Neutrophil (primary cell): Measurements from ENCODE around the gene MAML1.
A peak's percentile ranks its signal among the peaks of the same experiment; 100 is the strongest.

Source experiments
- H3K27ac ChIP-seq: fragments of 200-600 bp; sonication (generic); 2 replicates; pipeline ENCODE4 v1.5.1; 2016; ENCODE audit warnings: mild to moderate bottlenecking, moderate library complexity
- H3K27me3 ChIP-seq: fragments of 200-600 bp; sonication (generic); 2 replicates; pipeline ENCODE4 v1.6.0; 2016; ENCODE audit warnings: mild to moderate bottlenecking
- H3K36me3 ChIP-seq: fragments of 200-600 bp; sonication (generic); 2 replicates; pipeline ENCODE4 v1.5.1; 2017
- H3K4me1 ChIP-seq, 2 experiments: fragments of 200-600 bp in 1 of 2; sonication (generic) in 1 of 2; 1 replicate in 1 of 2; 2 replicates in 1 of 2; pipeline versions ENCODE4 v1.5.1 to v1.6.1; 2013 to 2016; ENCODE audit warnings: low read depth in 1 of 2, low read length in 1 of 2, mild to moderate bottlenecking in 1 of 2, moderate library complexity in 1 of 2; ENCODE audit not compliant: control insufficient read depth in 1 of 2, insufficient read depth in 1 of 2
- H3K4me3 ChIP-seq, 2 experiments: fragments of 200-600 bp in 1 of 2; sonication (generic) in 1 of 2; 1 replicate in 1 of 2; 2 replicates in 1 of 2; pipeline ENCODE4 v1.5.1; 2013 to 2016; ENCODE audit warnings: low read depth in 1 of 2, low read length in 1 of 2, mild to moderate bottlenecking in 1 of 2, moderate library complexity in 1 of 2
- H3K9me3 ChIP-seq: fragments of 200-600 bp; sonication (generic); 2 replicates; pipeline ENCODE4 v1.5.1; 2016
- CTCF ChIP-seq: fragments of 200-600 bp; sonication (generic); IDR thresholded peaks from 2 replicates; pipeline ENCODE4 v1.5.1; 2016; ENCODE audit warnings: antibody characterized with exemption

MAML1 gene

GRCh38 chr5:179792612-179793467 lies 60.2 kb downstream of the MAML1 start:
- Histone ChIP-seq H3K27ac (peak overlapping the region; percentile 39), H3K4me1 (peaks cover 42 to 51% of the 10 kb centered on the region in 2 experiments), H3K27me3 (no peaks in the 10 kb centered on the region), H3K9me3 (no peaks in the 10 kb centered on the region), H3K36me3 (peaks cover 8% of the 10 kb centered on the region), H3K4me3 (no peak overlapping the region)
- no peak for TF ChIP-seq CTCF

- Histone ChIP-seq H3K27me3 (no peaks in the 10 kb centered on the region), H3K27ac (peak within 1 kb of the TSS; percentile 39), H3K36me3 (peaks cover 16% of the 10 kb centered on the region), H3K4me1 (peaks cover 42 to 51% of the 10 kb centered on the region in 2 experiments), H3K9me3 (no peaks in the 10 kb centered on the region), H3K4me3 (no peak within 1 kb of the TSS)
- TF ChIP-seq CTCF: no peak
Measured at GRCh38 chr5:179793468-179794139, 61.0 kb downstream of the MAML1 start, which contains the start of gene LTC4S. Gene LTC4S, plus strand, starts transcription at chr5:179793986. Its CDS starts 95 bp downstream, at chr5:179794081.

GRCh38 chr5:179794171-179794570 lies 61.5 kb downstream of the MAML1 start:
- peaks cover 42 to 51% of the 10 kb centered on the region in 2 experiments for H3K4me1 ChIP-seq
- H3K27ac ChIP-seq: no peak overlapping the region
- H3K27me3 ChIP-seq: no peaks in the 10 kb centered on the region
- peaks cover 22% of the 10 kb centered on the region for H3K36me3 ChIP-seq
- no peaks in the 10 kb centered on the region for H3K9me3 ChIP-seq
- TF ChIP-seq CTCF: no peak
- H3K4me3 ChIP-seq: no peak overlapping the region

GRCh38 chr5:179794575-179794974 lies 62.0 kb downstream of the MAML1 start:
- no peak overlapping the region for H3K4me3 ChIP-seq
- no peak overlapping the region for H3K27ac ChIP-seq
- H3K4me1 ChIP-seq: peaks cover 42 to 51% of the 10 kb centered on the region in 2 experiments
- H3K9me3 ChIP-seq: no peaks in the 10 kb centered on the region
- TF ChIP-seq CTCF: no peak
- no peaks in the 10 kb centered on the region for H3K27me3 ChIP-seq
- H3K36me3 ChIP-seq: peaks cover 26% of the 10 kb centered on the region

- TF ChIP-seq CTCF: no peak
- Histone ChIP-seq H3K9me3 (no peaks in the 10 kb centered on the region), H3K27ac (peak overlapping the region; percentile 76), H3K4me3 (peak overlapping the region; percentile 61 to 86), H3K36me3 (peaks cover 32% of the 10 kb centered on the region), H3K4me1 (peaks cover 42 to 51% of the 10 kb centered on the region in 2 experiments), H3K27me3 (no peaks in the 10 kb centered on the region)
Measured at GRCh38 chr5:179795049-179795862, 62.6 kb downstream of the MAML1 start.
